Epithelial cell of esophagus (primary cell): Measurements from ENCODE around the gene MUC5B.
"Not testable (repeated sequence)": the region's sequence is repeated elsewhere in the genome, so short reads cannot be mapped to it uniquely, and the experiment has no call there.

Experiments used
- DNase-seq: peaks from one replicate; pipeline ENCODE4 v3.0.0; 2010; ENCODE audit warnings: low read depth
- H3K4me3 ChIP-seq: 2 replicates; pipeline ENCODE4 v1.5.1; 2011; ENCODE audit warnings: mild to moderate bottlenecking, low read length, control low read depth
- TF ChIP-seq, protein P1 (sequence below): IDR thresholded peaks from 2 replicates; pipeline ENCODE4 v1.5.1; 2011; ENCODE audit warnings: low read depth, mild to moderate bottlenecking, low read length, control low read depth, inconsistent platforms; ENCODE audit not compliant: insufficient read depth; ENCODE audit errors: missing control alignments

Gene MUC5B

DNA sequence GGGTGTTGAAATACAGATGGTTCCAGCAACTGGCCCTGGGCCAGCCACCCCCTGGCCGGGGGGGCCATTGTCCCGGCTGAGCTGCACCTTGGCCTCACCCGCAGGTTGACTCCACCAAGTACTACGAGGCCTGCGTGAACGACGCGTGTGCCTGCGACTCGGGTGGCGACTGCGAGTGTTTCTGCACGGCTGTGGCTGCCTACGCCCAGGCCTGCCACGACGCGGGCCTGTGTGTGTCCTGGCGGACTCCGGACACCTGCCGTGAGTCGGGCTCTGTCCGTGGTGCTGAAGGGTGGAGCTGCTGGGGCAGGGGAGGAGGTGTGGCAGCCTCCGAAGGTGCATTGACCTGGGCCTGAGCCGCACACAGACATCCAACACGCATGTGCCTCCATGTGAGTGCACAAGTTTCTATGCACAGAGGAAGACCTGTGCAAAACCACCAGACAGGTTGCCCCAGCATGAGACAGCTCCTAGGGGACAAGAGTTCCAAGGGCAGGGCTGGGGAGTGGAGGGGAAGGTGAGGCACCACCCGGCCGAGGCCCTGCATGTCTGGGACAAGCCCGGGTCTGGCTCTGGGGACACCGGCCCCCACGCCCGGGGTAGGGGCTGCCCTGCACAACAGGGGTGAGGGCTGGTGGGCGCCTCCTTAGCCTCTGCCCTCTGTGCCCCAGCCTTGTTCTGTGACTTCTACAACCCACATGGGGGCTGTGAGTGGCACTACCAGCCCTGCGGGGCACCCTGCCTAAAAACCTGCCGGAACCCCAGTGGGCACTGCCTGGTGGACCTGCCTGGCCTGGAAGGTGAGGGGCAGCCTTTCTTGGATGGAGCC lies 16.1 kb downstream of the MUC5B start:
- TF ChIP-seq, protein P1, sequence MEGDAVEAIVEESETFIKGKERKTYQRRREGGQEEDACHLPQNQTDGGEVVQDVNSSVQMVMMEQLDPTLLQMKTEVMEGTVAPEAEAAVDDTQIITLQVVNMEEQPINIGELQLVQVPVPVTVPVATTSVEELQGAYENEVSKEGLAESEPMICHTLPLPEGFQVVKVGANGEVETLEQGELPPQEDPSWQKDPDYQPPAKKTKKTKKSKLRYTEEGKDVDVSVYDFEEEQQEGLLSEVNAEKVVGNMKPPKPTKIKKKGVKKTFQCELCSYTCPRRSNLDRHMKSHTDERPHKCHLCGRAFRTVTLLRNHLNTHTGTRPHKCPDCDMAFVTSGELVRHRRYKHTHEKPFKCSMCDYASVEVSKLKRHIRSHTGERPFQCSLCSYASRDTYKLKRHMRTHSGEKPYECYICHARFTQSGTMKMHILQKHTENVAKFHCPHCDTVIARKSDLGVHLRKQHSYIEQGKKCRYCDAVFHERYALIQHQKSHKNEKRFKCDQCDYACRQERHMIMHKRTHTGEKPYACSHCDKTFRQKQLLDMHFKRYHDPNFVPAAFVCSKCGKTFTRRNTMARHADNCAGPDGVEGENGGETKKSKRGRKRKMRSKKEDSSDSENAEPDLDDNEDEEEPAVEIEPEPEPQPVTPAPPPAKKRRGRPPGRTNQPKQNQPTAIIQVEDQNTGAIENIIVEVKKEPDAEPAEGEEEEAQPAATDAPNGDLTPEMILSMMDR, result no peak
- H3K4me3 ChIP-seq, result no peak overlapping the region
- DNase-seq, result peak; percentile 9

- TF ChIP-seq, protein P1, result no peak
- H3K4me3 ChIP-seq, result no peak overlapping the region
- no peak for DNase-seq
Measured at GRCh38 chr11:1239596-1240205, 16.8 kb downstream of the MUC5B start.

DNA sequence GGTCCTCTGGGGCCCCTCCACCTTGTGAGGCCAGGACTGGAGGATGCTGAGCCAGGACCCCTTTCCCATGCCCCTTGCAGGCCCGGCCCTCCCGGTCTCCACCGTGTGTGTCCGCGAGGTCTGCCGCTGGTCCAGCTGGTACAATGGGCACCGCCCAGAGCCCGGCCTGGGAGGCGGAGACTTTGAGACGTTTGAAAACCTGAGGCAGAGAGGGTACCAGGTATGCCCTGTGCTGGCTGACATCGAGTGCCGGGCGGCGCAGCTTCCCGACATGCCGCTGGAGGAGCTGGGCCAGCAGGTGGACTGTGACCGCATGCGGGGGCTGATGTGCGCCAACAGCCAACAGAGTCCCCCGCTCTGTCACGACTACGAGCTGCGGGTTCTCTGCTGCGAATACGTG lies 17.9 kb downstream of the MUC5B start:
- TF ChIP-seq, protein P1, result no peak

DNA sequence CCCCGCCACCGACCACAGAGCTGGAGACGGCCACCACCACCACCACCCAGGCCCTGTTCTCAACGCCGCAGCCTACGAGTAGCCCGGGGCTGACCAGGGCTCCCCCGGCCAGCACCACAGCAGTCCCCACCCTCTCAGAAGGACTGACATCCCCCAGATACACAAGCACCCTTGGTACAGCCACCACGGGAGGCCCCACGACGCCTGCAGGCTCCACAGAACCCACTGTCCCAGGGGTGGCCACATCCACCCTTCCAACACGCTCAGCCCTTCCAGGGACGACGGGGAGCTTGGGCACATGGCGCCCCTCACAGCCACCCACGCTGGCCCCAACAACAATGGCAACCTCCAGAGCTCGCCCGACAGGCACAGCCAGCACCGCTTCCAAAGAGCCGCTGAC lies 18.8 kb downstream of the MUC5B start:
- no peak overlapping the region for H3K4me3 ChIP-seq
- DNase-seq, result no peak
- TF ChIP-seq, protein P1, result no peak

More for the DNA sequence above, 17.9 kb downstream of the MUC5B start:
- DNase-seq, result no peak
- H3K4me3 ChIP-seq, result no peak overlapping the region

DNA sequence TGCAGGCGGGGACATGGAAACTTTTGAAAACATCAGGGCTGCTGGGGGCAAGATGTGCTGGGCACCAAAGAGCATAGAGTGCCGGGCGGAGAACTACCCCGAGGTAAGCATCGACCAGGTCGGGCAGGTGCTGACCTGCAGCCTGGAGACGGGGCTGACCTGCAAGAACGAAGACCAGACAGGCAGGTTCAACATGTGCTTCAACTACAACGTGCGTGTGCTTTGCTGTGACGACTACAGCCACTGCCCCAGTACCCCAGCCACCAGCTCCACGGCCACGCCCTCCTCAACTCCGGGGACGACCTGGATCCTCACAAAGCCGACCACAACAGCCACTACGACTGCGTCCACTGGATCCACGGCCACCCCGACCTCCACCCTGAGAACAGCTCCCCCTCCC lies 19.4 kb downstream of the MUC5B start:
- TF ChIP-seq, protein P1, result no peak
- H3K4me3 ChIP-seq, result no peak overlapping the region
- no peak for DNase-seq

- DNase-seq, H3K4me3 ChIP-seq: not testable (repeated sequence)
Measured at GRCh38 chr11:1242751-1243150, 19.9 kb downstream of the MUC5B start.

DNA sequence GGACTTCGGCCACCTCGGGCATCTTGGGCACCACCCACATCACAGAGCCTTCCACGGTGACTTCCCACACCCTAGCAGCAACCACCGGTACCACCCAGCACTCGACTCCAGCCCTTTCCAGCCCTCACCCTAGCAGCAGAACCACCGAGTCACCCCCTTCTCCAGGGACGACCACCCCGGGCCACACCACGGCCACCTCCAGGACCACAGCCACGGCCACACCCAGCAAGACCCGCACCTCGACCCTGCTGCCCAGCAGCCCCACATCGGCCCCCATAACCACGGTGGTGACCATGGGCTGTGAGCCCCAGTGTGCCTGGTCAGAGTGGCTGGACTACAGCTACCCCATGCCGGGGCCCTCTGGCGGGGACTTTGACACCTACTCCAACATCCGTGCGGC lies 20.7 kb downstream of the MUC5B start:
- H3K4me3 ChIP-seq, DNase-seq: not testable (repeated sequence)

DNA sequence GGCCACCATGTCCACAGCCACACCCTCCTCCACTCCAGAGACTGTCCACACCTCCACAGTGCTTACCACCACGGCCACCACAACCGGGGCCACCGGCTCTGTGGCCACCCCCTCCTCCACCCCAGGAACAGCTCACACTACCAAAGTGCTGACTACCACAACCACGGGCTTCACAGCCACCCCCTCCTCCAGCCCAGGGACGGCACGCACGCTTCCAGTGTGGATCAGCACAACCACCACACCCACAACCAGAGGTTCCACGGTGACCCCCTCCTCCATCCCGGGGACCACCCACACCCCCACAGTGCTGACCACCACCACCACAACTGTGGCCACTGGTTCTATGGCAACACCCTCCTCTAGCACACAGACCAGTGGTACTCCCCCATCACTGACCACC lies 21.7 kb downstream of the MUC5B start:
- not testable (repeated sequence) for DNase-seq, H3K4me3 ChIP-seq

- not testable (repeated sequence) for DNase-seq, H3K4me3 ChIP-seq
Measured at GRCh38 chr11:1245717-1246116, 22.9 kb downstream of the MUC5B start.

- DNase-seq, H3K4me3 ChIP-seq: not testable (repeated sequence)
Measured at GRCh38 chr11:1246301-1246700, 23.4 kb downstream of the MUC5B start.

DNA sequence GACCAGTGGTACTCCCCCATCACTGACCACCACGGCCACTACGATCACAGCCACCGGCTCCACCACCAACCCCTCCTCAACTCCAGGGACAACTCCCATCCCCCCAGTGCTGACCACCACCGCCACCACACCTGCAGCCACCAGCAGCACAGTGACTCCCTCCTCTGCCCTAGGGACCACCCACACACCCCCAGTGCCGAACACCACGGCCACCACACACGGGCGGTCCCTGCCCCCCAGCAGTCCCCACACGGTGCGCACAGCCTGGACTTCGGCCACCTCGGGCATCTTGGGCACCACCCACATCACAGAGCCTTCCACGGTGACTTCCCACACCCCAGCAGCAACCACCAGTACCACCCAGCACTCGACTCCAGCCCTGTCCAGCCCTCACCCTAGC lies 24.2 kb downstream of the MUC5B start:
- not testable (repeated sequence) for DNase-seq, H3K4me3 ChIP-seq

GRCh38 chr11:1248951-1249350 lies 26.1 kb downstream of the MUC5B start:
- H3K4me3 ChIP-seq, result not testable (repeated sequence)

DNA sequence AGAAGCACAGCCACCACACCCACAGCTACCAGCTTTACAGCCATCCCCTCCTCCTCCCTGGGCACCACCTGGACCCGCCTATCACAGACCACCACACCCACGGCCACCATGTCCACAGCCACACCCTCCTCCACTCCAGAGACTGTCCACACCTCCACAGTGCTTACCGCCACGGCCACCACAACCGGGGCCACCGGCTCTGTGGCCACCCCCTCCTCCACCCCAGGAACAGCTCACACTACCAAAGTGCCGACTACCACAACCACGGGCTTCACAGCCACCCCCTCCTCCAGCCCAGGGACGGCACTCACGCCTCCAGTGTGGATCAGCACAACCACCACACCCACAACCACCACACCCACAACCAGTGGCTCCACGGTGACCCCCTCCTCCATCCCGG lies 27.5 kb downstream of the MUC5B start:
- H3K4me3 ChIP-seq, DNase-seq: not testable (repeated sequence)

More at GRCh38 chr11:1248951-1249350, 26.1 kb downstream of the MUC5B start:
- DNase-seq, result not testable (repeated sequence)
